Naive thymus-derived CD8-positive, alpha-beta T cell (primary cell): Measurements from ENCODE around the gene LRMDA. TPM values are rescaled to one million over a fixed set of nuclear protein-coding genes. Genes with fewer than 3 reads are reported as not detected.
A peak's percentile ranks its signal among the peaks of the same experiment; 100 is the strongest.

Source experiments
- ATAC-seq, 2 donors: fragments of 150-1000 bp; cut with Tn5 transposase in 1 of 2; sonication (Bioruptor Pico), chemical (Tn5 transposase) in 1 of 2; 1 replicate in 1 of 2; 2 replicates in 1 of 2; pipeline ENCODE4 v1.10.0; 2021; ENCODE audit warnings: mild to moderate bottlenecking in 2 of 2, moderate library complexity in 2 of 2
- POLR2A ChIA-PET: fragments of 350-600 bp; sonication (Branson Sonifier 250); formaldehyde crosslinking; loops from one replicate; lab custom pipeline; 2021; ENCODE audit warnings: antibody characterized with exemption; lab: Charles Lee
- DNase-seq, 10 donors: peaks; one replicate each; pipeline versions ENCODE4 v3.0.0 to v3.0.0-alpha.2; 2020 to 2022
- H3K27ac Mint-ChIP-seq, 10 donors: one replicate each; pipeline ENCODE4 v1.8.0; 2020 to 2022; ENCODE audit warnings: mild to moderate bottlenecking in 10 of 10, mixed read lengths in 10 of 10, moderate library complexity in 4 of 10, inconsistent platforms in 1 of 10
- H3K27me3 Mint-ChIP-seq, 5 donors: one replicate each; pipeline ENCODE4 v1.8.0; 2021 to 2022; ENCODE audit warnings: mixed read lengths in 5 of 5
- H3K36me3 Mint-ChIP-seq, 3 donors: one replicate each; pipeline ENCODE4 v1.8.0; 2020 to 2022; ENCODE audit warnings: mixed read lengths in 3 of 3, mild to moderate bottlenecking in 2 of 3, inconsistent platforms in 1 of 3
- H3K4me1 Mint-ChIP-seq, 4 donors: one replicate each; pipeline ENCODE4 v1.8.0; 2021 to 2022; ENCODE audit warnings: mixed read lengths in 4 of 4
- H3K4me3 Mint-ChIP-seq, 10 donors: one replicate each; pipeline ENCODE4 v1.8.0; 2020 to 2022; ENCODE audit warnings: mild to moderate bottlenecking in 10 of 10, mixed read lengths in 10 of 10, moderate library complexity in 6 of 10, inconsistent platforms in 1 of 10
- H3K9me3 Mint-ChIP-seq, 9 donors: one replicate each; pipeline ENCODE4 v1.8.0; 2020 to 2022; ENCODE audit warnings: mixed read lengths in 9 of 9, mild to moderate bottlenecking in 3 of 9, inconsistent platforms in 1 of 9, moderate library complexity in 1 of 9
- polyA plus RNA-seq, 3 donors: library from polyadenylated mRNA; unstranded; fragments of 300-500 nt; fragmentation: Illumina TruSeq; gene quantifications; one replicate each; pipeline ENCODE4 v1.2.3, GENCODE V29; 2021
- total RNA-seq, 8 experiments: library from RNA in 2 of 8; stranded (reverse) in 2 of 8; gene quantifications; one replicate each; pipeline ENCODE4 v1.2.3 and lab custom pipeline; 2021 to 2026

Gene LRMDA
- total and polyA plus RNA-seq, 5 experiments from 2014 or later: not detected

DNA sequence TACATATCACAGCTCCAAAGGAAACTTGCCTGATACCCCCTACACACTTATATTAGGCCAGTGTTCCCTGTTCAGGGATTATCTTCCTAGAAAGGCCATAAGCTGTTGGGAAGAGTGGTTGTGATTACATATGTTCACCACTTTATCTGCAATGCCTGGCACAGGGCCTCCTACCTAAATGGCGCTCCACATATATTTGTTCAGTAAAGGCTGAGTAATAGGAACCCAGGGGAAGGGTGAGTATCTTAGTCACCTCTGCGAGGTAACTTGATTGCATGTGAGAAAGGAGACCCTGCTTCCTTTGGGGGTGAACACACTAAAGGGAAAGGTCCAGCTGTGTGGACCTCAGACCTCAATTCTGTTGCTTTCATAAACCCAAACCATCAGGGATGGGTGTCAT, 896.0 kb downstream of the LRMDA start:
- ATAC-seq: no peak

DNA sequence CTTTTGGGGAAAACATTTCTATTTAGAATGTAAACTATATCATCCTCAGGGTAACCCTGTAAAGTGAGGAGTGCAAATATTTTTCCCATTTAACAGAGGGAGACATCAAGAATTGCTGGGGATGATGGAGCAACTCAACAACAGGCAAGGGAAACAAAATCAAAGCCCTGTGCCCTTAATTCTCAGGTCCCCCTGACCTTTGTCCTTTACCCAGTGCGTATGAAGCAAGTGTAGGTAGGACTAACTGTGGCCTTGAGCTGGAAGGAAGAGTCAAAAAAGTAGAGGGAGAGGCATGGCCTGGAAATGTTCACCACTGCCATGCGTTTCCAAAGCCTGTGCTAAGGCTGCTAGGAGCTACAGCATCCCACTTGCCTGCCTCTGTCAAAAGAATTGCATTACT, 896.9 kb downstream of the LRMDA start:
- H3K27ac Mint-ChIP-seq: no peak overlapping the region
- no peaks in the 10 kb centered on the region for H3K36me3 Mint-ChIP-seq
- DNase-seq: no peak
- ATAC-seq: no peak
- peaks cover 0 to 16% (median 1%) of the 10 kb centered on the region in 5 donors for H3K27me3 Mint-ChIP-seq
- no peaks in the 10 kb centered on the region for H3K4me1 Mint-ChIP-seq
- no peak overlapping the region for H3K4me3 Mint-ChIP-seq
- H3K9me3 Mint-ChIP-seq: peaks cover 0 to 9% (median 0%) of the 10 kb centered on the region in 9 donors
- POLR2A ChIA-PET: no interaction called here

More for the DNA sequence above, 896.0 kb downstream of the LRMDA start:
- Mint-ChIP-seq H3K4me1 (no peaks in the 10 kb centered on the region), H3K27ac (no peak overlapping the region), H3K36me3 (no peaks in the 10 kb centered on the region), H3K9me3 (peaks cover 0 to 4% (median 0%) of the 10 kb centered on the region in 9 donors), H3K27me3 (peaks cover 0 to 16% (median 0%) of the 10 kb centered on the region in 5 donors), H3K4me3 (no peak overlapping the region)
- DNase-seq: no peak
- POLR2A ChIA-PET: no interaction called here

DNA sequence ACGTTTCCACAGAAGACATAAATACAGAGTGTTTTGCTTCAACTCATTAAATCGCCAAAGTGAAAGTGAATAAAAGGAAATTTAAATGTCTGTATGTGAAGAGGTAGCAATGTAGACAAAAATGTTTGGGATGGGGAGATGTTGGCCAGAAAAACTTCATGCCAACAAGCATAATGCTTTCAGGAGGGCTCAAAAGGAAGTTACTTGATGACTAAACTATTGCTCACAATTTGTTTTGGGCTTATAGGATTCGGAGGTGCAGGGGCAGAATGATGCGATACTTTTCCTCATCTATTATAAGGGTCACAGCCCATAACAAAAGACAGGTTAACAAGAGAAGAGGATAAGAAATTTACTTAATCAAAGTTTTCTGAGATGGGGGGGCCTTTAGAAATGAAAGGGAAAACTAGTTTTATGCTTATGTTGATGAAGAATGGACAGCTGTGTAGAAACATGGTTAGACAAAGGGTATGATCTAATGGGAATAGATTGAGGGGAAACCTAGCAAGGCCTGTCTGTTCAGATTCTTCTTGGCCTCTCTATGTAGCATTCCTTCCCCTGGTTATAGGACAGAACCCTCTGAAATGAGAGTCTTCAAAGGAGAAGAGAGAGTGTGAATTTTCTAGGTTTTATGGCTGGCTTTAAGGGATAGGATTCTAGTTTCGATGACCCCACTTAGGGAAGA, 898.6 kb downstream of the LRMDA start:
- POLR2A ChIA-PET: no interaction called here
- H3K27ac Mint-ChIP-seq: no peak overlapping the region
- H3K36me3 Mint-ChIP-seq: no peaks in the 10 kb centered on the region
- ATAC-seq (no peak), DNase-seq (no peak)
- H3K27me3 Mint-ChIP-seq: peaks cover 0 to 20% (median 1%) of the 10 kb centered on the region in 5 donors
- H3K9me3 Mint-ChIP-seq: peaks cover 0 to 13% (median 0%) of the 10 kb centered on the region in 9 donors
- no peaks in the 10 kb centered on the region for H3K4me1 Mint-ChIP-seq
- no peak overlapping the region for H3K4me3 Mint-ChIP-seq

DNA sequence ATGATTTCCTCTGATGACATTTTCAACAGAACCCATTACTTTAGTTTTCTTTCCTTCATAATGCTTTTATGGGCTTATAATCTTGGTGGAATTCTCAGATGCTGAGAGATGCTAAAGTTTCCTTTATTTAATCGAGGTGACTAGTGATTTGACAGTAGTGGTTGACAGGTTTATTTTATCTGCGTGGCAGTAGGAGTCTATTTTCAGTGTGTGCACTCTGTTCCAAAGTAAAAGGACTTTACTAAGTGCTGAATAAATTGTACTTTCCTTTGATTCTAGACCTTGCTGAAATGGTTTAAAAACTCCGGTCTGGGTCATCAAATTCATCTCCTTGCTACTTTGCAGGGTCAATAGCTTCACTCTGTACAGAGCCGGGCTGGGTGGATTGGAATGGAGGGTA, 900.3 kb downstream of the LRMDA start:
- Mint-ChIP-seq H3K4me3 (no peak overlapping the region), H3K9me3 (peaks cover 0 to 13% (median under 1%) of the 10 kb centered on the region in 9 donors), H3K27ac (no peak overlapping the region), H3K36me3 (no peaks in the 10 kb centered on the region), H3K27me3 (peaks cover 0 to 23% (median 1%) of the 10 kb centered on the region in 5 donors), H3K4me1 (no peaks in the 10 kb centered on the region)
- POLR2A ChIA-PET: no interaction called here
- no peak for DNase-seq
- no peak for ATAC-seq

DNA sequence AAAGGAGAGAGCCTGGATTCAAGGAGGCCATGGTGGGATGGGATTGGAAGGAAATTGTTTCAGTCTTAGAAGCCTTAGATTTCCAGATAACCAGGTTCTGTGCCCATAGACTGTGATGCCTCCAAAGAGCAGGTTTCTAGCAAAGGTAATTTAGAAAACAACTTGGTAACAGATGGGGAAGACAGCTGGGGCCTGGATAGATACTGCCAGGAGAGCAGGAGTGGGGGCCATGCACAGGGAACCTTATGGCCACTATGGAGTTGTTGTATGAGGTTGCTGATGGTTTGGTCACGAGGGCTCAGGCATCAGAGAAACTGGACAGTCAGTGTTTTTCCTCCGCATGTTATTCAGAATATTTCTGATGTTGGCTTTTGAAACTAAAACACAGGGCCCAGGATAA, 901.9 kb downstream of the LRMDA start:
- POLR2A ChIA-PET: no interaction called here

DNA sequence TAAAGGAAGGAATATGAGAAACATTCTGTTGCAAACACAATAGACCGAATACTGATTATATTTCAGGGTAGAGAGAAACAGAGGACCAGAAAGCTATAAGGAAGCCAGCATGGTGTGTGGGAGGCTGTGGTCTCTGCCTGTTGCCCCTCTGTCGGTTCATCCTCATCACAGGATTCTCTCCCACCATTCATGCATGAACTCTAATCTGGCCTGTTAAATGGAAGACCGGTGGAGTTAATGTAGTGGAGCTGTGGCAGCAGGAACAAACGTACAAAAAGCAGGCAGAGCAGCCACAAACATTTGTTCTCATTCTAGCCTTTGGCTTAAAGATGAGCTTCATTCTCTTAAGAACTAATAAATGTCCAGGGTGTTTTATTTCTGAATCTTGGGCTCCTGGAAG, 902.4 kb downstream of the LRMDA start:
- no peaks in the 10 kb centered on the region for H3K4me1 Mint-ChIP-seq
- no peak for DNase-seq
- H3K36me3 Mint-ChIP-seq: no peaks in the 10 kb centered on the region
- POLR2A ChIA-PET: no interaction called here
- H3K9me3 Mint-ChIP-seq: peaks cover 0 to 12% (median 2%) of the 10 kb centered on the region in 9 donors
- H3K27me3 Mint-ChIP-seq: peaks cover 0 to 29% (median 4%) of the 10 kb centered on the region in 5 donors
- ATAC-seq: no peak
- H3K27ac Mint-ChIP-seq: no peak overlapping the region
- no peak overlapping the region for H3K4me3 Mint-ChIP-seq

More for the DNA sequence above, 901.9 kb downstream of the LRMDA start:
- DNase-seq (no peak), ATAC-seq (no peak)
- no peak overlapping the region for H3K4me3 Mint-ChIP-seq
- H3K4me1 Mint-ChIP-seq: no peaks in the 10 kb centered on the region
- H3K27ac Mint-ChIP-seq: no peak overlapping the region
- no peaks in the 10 kb centered on the region for H3K36me3 Mint-ChIP-seq
- H3K27me3 Mint-ChIP-seq: peaks cover 0 to 29% (median 4%) of the 10 kb centered on the region in 5 donors
- H3K9me3 Mint-ChIP-seq: peaks cover 0 to 12% (median 2%) of the 10 kb centered on the region in 9 donors

DNA sequence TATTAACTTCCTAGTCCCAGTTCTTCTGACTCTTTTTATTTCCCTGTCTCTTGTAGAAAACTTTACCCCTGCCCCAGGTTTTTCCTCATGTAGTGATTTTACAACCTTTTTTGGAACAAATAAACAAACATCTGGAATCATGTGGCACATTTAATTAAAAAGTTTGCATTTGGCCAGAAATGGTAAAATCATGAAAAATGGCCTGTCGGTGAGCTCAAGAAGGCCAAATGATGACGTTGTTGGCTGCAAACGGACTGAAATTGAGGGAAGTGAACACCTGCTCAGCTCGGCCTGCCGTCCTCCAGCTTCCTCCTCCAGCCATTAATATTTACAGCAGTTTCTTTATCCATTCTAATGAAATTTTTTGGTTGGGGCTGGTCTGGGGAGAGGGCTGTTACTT, 902.8 kb downstream of the LRMDA start:
- H3K27me3 Mint-ChIP-seq: peaks cover 0 to 29% (median 4%) of the 10 kb centered on the region in 5 donors
- H3K27ac Mint-ChIP-seq: no peak overlapping the region
- H3K9me3 Mint-ChIP-seq: peaks cover 0 to 12% (median 2%) of the 10 kb centered on the region in 9 donors
- DNase-seq (no peak), ATAC-seq (no peak)
- no peaks in the 10 kb centered on the region for H3K4me1 Mint-ChIP-seq
- no peaks in the 10 kb centered on the region for H3K36me3 Mint-ChIP-seq
- H3K4me3 Mint-ChIP-seq: no peak overlapping the region
- POLR2A ChIA-PET: no interaction called here

DNA sequence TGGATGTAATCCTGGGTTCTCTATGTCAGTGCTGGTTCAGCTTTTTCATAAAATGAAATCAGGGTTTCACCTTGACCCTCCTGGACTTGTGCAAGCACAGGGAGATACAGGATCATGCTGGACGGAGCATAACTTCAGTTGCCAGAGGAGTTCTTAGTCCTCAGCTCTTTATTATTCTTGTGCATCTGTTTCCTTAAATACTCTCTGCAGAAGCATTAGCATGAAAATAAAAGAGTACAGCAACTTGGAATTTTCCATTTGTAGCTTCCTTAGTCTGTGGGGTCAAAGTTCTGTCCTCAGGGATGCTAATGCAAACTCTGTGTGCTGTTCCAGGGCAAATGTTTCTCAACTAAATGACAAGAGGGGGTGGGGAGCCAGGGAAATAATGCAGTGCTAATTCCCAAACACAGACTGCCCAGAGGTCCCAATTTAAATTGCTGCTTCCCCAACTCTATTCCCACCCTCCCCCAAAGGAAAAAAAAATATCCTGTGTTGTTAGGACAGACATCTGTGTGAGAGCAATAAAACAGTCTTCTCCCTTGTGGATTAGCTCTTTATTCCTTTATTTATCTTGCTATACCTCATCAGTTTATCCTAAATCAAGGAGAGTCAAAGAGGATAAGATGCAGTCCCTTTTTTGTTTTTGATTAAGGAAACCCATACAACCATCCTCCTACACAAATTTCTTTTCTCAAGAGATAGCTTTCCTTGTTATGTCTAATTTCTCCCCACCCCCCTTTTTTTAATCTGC, 905.0 kb downstream of the LRMDA start:
- POLR2A ChIA-PET: no interaction called here
- no peak for DNase-seq
- no peaks in the 10 kb centered on the region for H3K4me1 Mint-ChIP-seq
- H3K27ac Mint-ChIP-seq: peak overlapping the region in 1 of 10 donors; percentile 62
- peaks cover 0 to 22% (median 4%) of the 10 kb centered on the region in 5 donors for H3K27me3 Mint-ChIP-seq
- H3K36me3 Mint-ChIP-seq: no peaks in the 10 kb centered on the region
- H3K9me3 Mint-ChIP-seq: peaks cover 0 to 12% (median under 1%) of the 10 kb centered on the region in 9 donors
- H3K4me3 Mint-ChIP-seq: no peak overlapping the region
- no peak for ATAC-seq

DNA sequence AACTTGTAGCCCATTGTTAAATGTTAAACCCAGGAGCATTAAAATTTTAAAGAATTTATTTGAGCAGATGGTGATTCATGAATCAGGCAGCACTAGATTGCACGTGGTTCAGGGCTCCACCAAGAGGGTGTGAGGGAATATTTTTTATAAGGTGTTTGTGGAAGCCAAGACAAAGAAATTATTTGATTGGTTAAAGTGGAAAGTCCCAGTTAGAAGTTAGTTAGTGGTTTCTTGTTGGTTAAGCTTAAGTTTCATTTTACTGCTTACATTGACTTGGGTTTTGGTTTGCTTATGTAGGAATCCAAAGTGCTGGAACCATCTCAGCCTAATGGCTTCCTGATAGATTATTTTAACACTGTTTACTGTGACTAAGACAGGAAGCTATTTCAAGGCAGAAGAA, 906.2 kb downstream of the LRMDA start:
- Mint-ChIP-seq H3K4me3 (no peak overlapping the region), H3K9me3 (peaks cover 0 to 11% (median 0%) of the 10 kb centered on the region in 9 donors), H3K27ac (no peak overlapping the region), H3K4me1 (no peaks in the 10 kb centered on the region), H3K27me3 (peaks cover 0 to 17% (median 4%) of the 10 kb centered on the region in 5 donors), H3K36me3 (no peaks in the 10 kb centered on the region)
- DNase-seq (no peak), ATAC-seq (no peak)
- POLR2A ChIA-PET: no interaction called here

DNA sequence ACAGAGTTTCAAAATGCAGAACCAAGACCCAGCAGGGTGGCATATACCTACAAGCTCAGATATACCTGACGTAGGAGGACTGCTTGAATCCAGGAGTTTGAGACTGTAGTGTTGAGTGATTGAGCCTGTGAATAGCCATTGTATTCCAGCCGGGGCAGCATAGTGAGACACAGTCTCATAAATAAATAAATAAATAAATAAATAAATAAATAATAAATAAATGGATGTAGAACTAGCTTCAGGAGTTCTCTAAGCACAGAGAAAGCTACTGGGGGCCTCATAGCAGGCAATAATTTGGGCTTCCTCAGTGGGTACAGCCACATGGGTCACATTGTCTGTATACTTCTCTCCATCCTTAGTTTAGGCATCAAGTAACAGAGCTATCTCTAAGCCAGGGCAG, 906.8 kb downstream of the LRMDA start:
- H3K4me1 Mint-ChIP-seq: no peaks in the 10 kb centered on the region
- peaks cover 0 to 17% (median 4%) of the 10 kb centered on the region in 5 donors for H3K27me3 Mint-ChIP-seq
- DNase-seq: no peak
- no peak overlapping the region for H3K27ac Mint-ChIP-seq
- peaks cover 0 to 11% (median 0%) of the 10 kb centered on the region in 9 donors for H3K9me3 Mint-ChIP-seq
- no peak overlapping the region for H3K4me3 Mint-ChIP-seq
- no peaks in the 10 kb centered on the region for H3K36me3 Mint-ChIP-seq
- POLR2A ChIA-PET: no interaction called here
- ATAC-seq: no peak

DNA sequence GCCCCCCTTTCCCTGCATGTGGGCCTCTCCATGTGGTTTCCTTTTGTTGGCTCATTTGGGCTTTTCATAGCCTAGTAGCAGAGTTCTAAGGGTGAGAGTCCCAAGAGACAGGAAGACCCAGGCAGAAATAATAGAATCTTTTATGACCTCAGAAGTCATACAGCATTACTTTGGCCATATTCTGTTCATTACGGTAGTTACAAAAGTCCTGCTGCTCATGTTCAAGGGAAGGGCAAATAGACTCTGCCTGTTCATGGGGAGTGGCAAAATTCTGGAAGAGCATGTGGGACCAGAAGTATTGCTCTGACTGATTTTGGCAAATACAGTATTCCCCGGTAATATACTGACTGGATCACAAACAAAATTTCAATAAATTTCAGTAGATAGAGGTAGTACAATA, 910.3 kb downstream of the LRMDA start:
- Mint-ChIP-seq H3K27ac (no peak overlapping the region), H3K4me1 (no peaks in the 10 kb centered on the region), H3K36me3 (no peaks in the 10 kb centered on the region), H3K4me3 (no peak overlapping the region), H3K9me3 (peaks cover 0 to 9% (median 3%) of the 10 kb centered on the region in 9 donors), H3K27me3 (peaks cover 0 to 10% (median 4%) of the 10 kb centered on the region in 5 donors)
- DNase-seq (no peak), ATAC-seq (no peak)
- POLR2A ChIA-PET: no interaction called here

DNA sequence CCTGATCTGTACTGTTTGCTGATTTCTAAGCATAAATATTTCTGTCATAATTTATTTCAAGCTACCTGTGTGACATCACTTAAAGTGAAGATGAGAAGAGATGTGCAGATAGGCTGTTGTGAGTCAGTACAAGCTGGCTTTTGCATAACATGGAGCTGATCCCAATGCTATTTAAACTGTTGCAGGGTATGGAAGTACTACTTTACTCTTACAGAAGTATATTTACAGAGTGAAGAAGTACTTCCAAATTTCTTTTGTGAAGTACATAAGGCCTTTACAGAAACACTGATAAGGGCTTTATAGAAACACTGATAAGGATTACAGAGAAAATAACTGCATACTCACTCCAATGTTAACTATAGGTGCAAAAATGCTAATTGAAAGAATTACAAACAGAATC, 911.6 kb downstream of the LRMDA start:
- POLR2A ChIA-PET: no interaction called here
- H3K36me3 Mint-ChIP-seq: no peaks in the 10 kb centered on the region
- DNase-seq (no peak), ATAC-seq (no peak)
- no peaks in the 10 kb centered on the region for H3K4me1 Mint-ChIP-seq
- H3K9me3 Mint-ChIP-seq: peaks cover 0 to 3% (median 0%) of the 10 kb centered on the region in 9 donors
- no peak overlapping the region for H3K4me3 Mint-ChIP-seq
- no peak overlapping the region for H3K27ac Mint-ChIP-seq
- H3K27me3 Mint-ChIP-seq: no peaks in the 10 kb centered on the region

DNA sequence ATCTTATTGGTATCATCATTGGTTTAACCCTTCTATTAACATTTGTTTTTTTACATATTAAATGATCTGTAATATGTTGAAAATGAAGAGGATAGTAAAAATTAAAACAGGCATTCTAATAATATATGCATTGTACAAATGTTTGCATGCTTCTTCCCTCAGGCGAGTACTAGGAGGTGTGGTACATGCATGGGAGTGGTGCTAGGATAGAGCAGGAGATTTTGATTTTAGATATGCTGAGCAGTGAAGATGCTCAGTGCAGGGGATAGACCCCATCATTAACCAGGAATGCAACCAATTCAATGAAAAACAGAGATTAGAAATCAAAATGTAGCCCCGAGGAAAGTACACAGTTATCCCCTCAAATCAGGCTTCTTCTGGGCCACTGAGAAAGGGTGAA, 916.4 kb downstream of the LRMDA start:
- peaks cover 0 to 3% (median 0%) of the 10 kb centered on the region in 9 donors for H3K9me3 Mint-ChIP-seq
- POLR2A ChIA-PET: no interaction called here
- H3K27ac Mint-ChIP-seq: no peak overlapping the region
- ATAC-seq (no peak), DNase-seq (no peak)
- no peaks in the 10 kb centered on the region for H3K36me3 Mint-ChIP-seq
- no peaks in the 10 kb centered on the region for H3K4me1 Mint-ChIP-seq
- no peak overlapping the region for H3K4me3 Mint-ChIP-seq
- peaks cover 0 to 2% (median 0%) of the 10 kb centered on the region in 5 donors for H3K27me3 Mint-ChIP-seq
